Hepatocyte (in vitro differentiated cells): Measurements from ENCODE around the gene SLC35A4.

Experiments used
- EZH2 ChIP-seq: fragments of 200-600 bp; sonication (generic); IDR thresholded peaks from 2 replicates; pipeline ENCODE4 v1.6.1; 2016; ENCODE audit warnings: antibody characterized with exemption, mild to moderate bottlenecking, borderline replicate concordance
- EZH2phosphoT487 ChIP-seq: fragments of 200-600 bp; sonication (generic); IDR thresholded peaks from one replicate; pipeline ENCODE4 v1.6.1; 2018; ENCODE audit warnings: antibody characterized with exemption, mild to moderate bottlenecking, low read depth, moderate library complexity; ENCODE audit not compliant: unreplicated experiment, severe bottlenecking

DNA sequence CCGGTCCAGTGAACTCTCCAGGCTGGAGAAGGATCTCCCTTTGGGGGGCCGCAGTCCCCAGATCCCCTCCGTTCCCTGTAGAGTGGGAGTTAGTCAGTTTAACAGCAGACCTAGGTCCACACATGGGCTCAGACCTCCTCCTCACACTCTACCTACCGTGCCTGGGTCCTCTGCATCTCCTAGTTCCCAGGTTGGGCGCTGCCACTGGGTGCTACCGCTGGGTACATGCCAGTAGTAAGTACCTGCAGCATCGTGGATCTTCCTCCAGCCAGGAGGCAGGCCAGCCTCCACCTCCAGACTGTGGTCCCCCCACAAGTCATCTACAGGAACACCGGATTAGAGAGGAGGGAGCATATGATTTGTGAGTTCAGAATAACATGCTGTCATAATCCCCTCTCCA, 1.0 kb upstream of the SLC35A4 start:
- TF ChIP-seq EZH2 = no peak
- no peak for TF ChIP-seq EZH2phosphoT487
